Activated naive CD4-positive, alpha-beta T cell treated with anti-CD3 and anti-CD28 coated beads, Interleukin-2, amount 50 U/mL, for 72 hours (primary cell): Measurements from ENCODE around the gene SLC9A5. TPM values are rescaled to one million over a fixed set of nuclear protein-coding genes. Genes with fewer than 3 reads are reported as not detected.
A peak's percentile ranks its signal among the peaks of the same experiment; 100 is the strongest.

ENCODE experiments used
- ATAC-seq, 2 donors: fragments of 150-1000 bp; cut with Tn5 transposase; 2 replicates each; pipeline ENCODE4 v1.10.0; 2021; ENCODE audit warnings: mild to moderate bottlenecking in 2 of 2, moderate library complexity in 2 of 2
- DNase-seq, 2 donors: peaks; one replicate each; pipeline ENCODE4 v3.0.0; 2021 to 2022; ENCODE audit warnings: low spot score in 2 of 2
- H3K27ac Mint-ChIP-seq, 2 donors: one replicate each; pipeline ENCODE4 v1.8.0; 2022; ENCODE audit warnings: mild to moderate bottlenecking in 2 of 2, mixed read lengths in 2 of 2
- H3K36me3 Mint-ChIP-seq, 2 donors: one replicate each; pipeline ENCODE4 v1.8.0; 2022; ENCODE audit warnings: mixed read lengths in 2 of 2
- H3K9me3 Mint-ChIP-seq, 2 donors: one replicate each; pipeline ENCODE4 v1.8.0; 2022; ENCODE audit warnings: mixed read lengths in 2 of 2
- total RNA-seq, 2 donors: library from RNA; stranded (reverse); gene quantifications; one replicate each; pipeline ENCODE4 v1.2.3, GENCODE V29; 2022

The SLC9A5 gene
- total RNA-seq, 2 donors from 2014 or later: 8.3 to 13.6 TPM

GRCh38 chr16:67280090-67281015, 31.6 kb downstream of the SLC9A5 start:
- DNase-seq (no peak), ATAC-seq (no peak)
- H3K9me3 Mint-ChIP-seq: no peaks in the 10 kb centered on the region
- H3K27ac Mint-ChIP-seq: peak overlapping the region; percentile 31 to 68
- peaks cover 0 to 10% of the 10 kb centered on the region in 2 donors for H3K36me3 Mint-ChIP-seq

GRCh38 chr16:67281536-67282446, 33.0 kb downstream of the SLC9A5 start:
- Mint-ChIP-seq H3K27ac (peak overlapping the region in 1 of 2 donors; percentile 42), H3K9me3 (no peaks in the 10 kb centered on the region), H3K36me3 (peaks cover 0 to 1% of the 10 kb centered on the region in 2 donors)
- DNase-seq: no peak
- no peak for ATAC-seq

- no peak overlapping the region for H3K27ac Mint-ChIP-seq
- DNase-seq (no peak), ATAC-seq (no peak)
- H3K9me3 Mint-ChIP-seq: no peaks in the 10 kb centered on the region
- no peaks in the 10 kb centered on the region for H3K36me3 Mint-ChIP-seq
These were observed 33.6 kb downstream of the SLC9A5 start for GRCh38 chr16:67282447-67282805.

- peak overlapping the region in 1 of 2 donors; percentile 0 for H3K27ac Mint-ChIP-seq
These were observed 34.5 kb downstream of the SLC9A5 start for GRCh38 chr16:67283039-67283825.

GRCh38 chr16:67283826-67284555, 35.2 kb downstream of the SLC9A5 start:
- Mint-ChIP-seq H3K27ac (peak overlapping the region in 1 of 2 donors; percentile 0), H3K36me3 (no peaks in the 10 kb centered on the region), H3K9me3 (no peaks in the 10 kb centered on the region)
- ATAC-seq (no peak), DNase-seq (no peak)

More at GRCh38 chr16:67283039-67283825, 34.5 kb downstream of the SLC9A5 start:
- Mint-ChIP-seq H3K9me3 (no peaks in the 10 kb centered on the region), H3K36me3 (no peaks in the 10 kb centered on the region)
- DNase-seq (no peak), ATAC-seq (no peak)

GRCh38 chr16:67284699-67285646, 36.2 kb downstream of the SLC9A5 start:
- DNase-seq: no peak
- H3K9me3 Mint-ChIP-seq: no peaks in the 10 kb centered on the region
- ATAC-seq: no peak
- H3K36me3 Mint-ChIP-seq: no peaks in the 10 kb centered on the region
- peak overlapping the region; percentile 25 to 77 for H3K27ac Mint-ChIP-seq

- Mint-ChIP-seq H3K36me3 (no peaks in the 10 kb centered on the region), H3K9me3 (no peaks in the 10 kb centered on the region), H3K27ac (peak overlapping the region in 1 of 2 donors; percentile 77)
- ATAC-seq: no peak
- no peak for DNase-seq
These were observed 37.9 kb downstream of the SLC9A5 start for GRCh38 chr16:67286441-67287235.

- H3K27ac Mint-ChIP-seq: no peak overlapping the region
- no peak for ATAC-seq
- no peaks in the 10 kb centered on the region for H3K36me3 Mint-ChIP-seq
- H3K9me3 Mint-ChIP-seq: no peaks in the 10 kb centered on the region
- no peak for DNase-seq
These were observed 39.2 kb downstream of the SLC9A5 start for GRCh38 chr16:67287960-67288359.

- H3K9me3 Mint-ChIP-seq: no peaks in the 10 kb centered on the region
- ATAC-seq (no peak), DNase-seq (no peak)
- H3K27ac Mint-ChIP-seq: no peak overlapping the region
- H3K36me3 Mint-ChIP-seq: no peaks in the 10 kb centered on the region
These were observed 42.7 kb downstream of the SLC9A5 start for GRCh38 chr16:67291461-67291860.

GRCh38 chr16:67294171-67294757, 45.5 kb downstream of the SLC9A5 start:
- Mint-ChIP-seq H3K27ac (peak overlapping the region in 1 of 2 donors; percentile 15), H3K36me3 (no peaks in the 10 kb centered on the region), H3K9me3 (no peaks in the 10 kb centered on the region)
- DNase-seq (no peak), ATAC-seq (no peak)

GRCh38 chr16:67294938-67295361, 46.2 kb downstream of the SLC9A5 start:
- no peak overlapping the region for H3K27ac Mint-ChIP-seq
- no peak for ATAC-seq

GRCh38 chr16:67296420-67296819, 47.6 kb downstream of the SLC9A5 start:
- ATAC-seq (no peak), DNase-seq (no peak)
- Mint-ChIP-seq H3K9me3 (no peaks in the 10 kb centered on the region), H3K36me3 (no peaks in the 10 kb centered on the region), H3K27ac (no peak overlapping the region)

More at GRCh38 chr16:67294938-67295361, 46.2 kb downstream of the SLC9A5 start:
- no peak for DNase-seq
- H3K36me3 Mint-ChIP-seq: no peaks in the 10 kb centered on the region
- H3K9me3 Mint-ChIP-seq: no peaks in the 10 kb centered on the region

GRCh38 chr16:67298277-67298676, 49.5 kb downstream of the SLC9A5 start:
- Mint-ChIP-seq H3K27ac (peak overlapping the region in 1 of 2 donors; percentile 2), H3K9me3 (no peaks in the 10 kb centered on the region), H3K36me3 (no peaks in the 10 kb centered on the region)
- DNase-seq (no peak), ATAC-seq (no peak)

- Mint-ChIP-seq H3K9me3 (no peaks in the 10 kb centered on the region), H3K27ac (peak overlapping the region in 1 of 2 donors; percentile 22), H3K36me3 (no peaks in the 10 kb centered on the region)
- ATAC-seq (no peak), DNase-seq (peak in 1 of 2 donors; percentile 45)
These were observed 50.5 kb downstream of the SLC9A5 start for GRCh38 chr16:67299269-67299668.
